ENCODE results near the gene SAXO1.
"Not testable (repeated sequence)": the region's sequence is repeated elsewhere in the genome, so short reads cannot be mapped to it uniquely, and the experiment has no call there.

The SAXO1 gene

GRCh38 chr9:18999173-18999785, 33.7 kb downstream of the SAXO1 start:
- DNase-seq, result no peak

DNA sequence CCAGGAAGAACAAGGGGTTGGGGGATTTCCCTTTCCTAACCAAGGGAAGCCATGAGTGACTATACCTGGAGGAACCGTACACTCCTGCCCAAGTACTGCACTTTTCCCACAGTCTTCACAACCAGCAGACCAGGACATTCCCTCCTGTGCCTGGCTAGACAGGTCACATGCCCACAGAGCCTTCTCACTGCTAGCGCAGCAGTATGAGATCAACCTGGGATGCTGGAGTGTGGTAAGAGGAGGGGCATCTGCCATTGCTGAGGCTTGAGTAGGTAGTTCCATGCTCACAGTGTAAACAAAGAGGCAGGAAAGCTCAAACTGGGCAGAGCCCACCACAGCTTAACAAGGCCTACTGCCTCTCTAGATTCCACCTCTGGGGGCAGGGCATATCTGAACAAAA, 35.9 kb downstream of the SAXO1 start:
- DNase-seq, result no peak

DNA sequence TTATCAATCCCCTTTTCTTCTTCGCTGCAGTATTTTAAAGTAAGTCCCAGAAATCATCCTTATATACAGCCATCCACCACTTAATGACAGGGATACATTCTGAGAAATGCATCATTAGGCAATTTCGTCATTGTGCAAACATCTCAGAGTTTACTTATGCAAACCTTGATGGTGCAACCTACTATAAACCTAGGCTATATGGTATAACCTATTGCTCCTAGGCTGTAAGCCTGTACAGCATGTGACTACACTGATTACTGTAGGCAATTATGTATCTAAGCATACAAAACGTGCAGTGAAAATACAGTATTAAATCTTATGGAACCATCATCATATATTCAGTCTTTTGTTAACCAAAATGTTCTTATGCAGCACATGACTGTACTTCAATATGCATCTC, 36.8 kb downstream of the SAXO1 start:
- DNase-seq, result no peak

DNA sequence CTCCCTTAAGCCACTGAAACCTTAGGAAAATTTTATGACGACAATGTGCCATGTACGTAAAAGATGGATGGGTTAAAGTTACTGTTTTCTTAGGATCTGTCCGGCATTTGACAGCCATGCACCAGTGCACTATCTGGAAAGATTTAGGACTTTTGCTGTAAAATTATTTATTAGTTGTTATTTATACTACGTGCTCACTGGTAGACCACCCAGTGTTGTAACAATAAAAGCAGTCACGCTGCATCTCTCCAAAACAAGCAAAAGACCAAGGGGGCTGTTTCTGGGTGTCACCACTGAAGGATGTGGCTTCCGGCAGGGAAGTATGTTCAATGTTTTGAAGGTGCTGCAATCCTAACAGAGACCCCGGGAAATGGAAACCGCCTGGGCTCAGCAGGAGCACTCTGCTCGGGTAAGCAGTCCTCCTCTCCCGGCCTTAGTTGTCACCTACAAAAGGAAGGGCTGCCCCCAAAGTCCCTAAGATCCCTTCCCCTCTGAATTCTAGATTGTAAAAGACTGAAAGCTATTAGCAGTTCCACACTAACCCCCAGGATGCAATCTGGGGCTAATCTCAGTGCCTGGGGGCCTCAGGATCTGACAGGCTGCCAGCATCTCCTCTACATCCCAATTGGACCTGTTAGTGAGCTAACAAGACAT, 38.6 kb downstream of the SAXO1 start:
- no peak for DNase-seq

GRCh38 chr9:18991197-18991596, 41.8 kb downstream of the SAXO1 start:
- not testable (repeated sequence) for DNase-seq

GRCh38 chr9:18990494-18990893, 42.5 kb downstream of the SAXO1 start:
- no peak for DNase-seq

- no peak for DNase-seq
These were observed 43.1 kb downstream of the SAXO1 start for GRCh38 chr9:18989865-18990264.

- DNase-seq, result no peak
These were observed 43.9 kb downstream of the SAXO1 start for GRCh38 chr9:18989097-18989496.

DNA sequence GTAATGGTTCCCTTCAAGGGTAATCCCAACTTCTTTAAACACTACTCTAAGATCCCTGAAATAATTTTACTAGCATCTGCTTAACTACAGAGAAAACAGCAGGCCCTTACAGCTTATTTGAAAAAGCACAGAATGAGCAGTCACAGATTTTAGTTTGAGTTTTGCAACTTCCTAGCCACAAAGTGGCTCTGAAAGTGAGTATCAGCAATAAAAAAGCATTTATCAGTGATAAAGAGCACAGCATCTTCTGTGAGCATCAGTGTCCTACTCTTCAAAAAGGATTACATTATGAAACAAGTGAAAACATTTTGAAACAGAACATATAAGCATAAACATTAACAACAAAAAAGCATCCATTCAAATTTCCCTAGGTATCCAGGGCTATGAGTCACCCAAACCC, 45.0 kb downstream of the SAXO1 start:
- no peak for DNase-seq

GRCh38 chr9:18985996-18986395, 47.0 kb downstream of the SAXO1 start:
- no peak for DNase-seq

DNA sequence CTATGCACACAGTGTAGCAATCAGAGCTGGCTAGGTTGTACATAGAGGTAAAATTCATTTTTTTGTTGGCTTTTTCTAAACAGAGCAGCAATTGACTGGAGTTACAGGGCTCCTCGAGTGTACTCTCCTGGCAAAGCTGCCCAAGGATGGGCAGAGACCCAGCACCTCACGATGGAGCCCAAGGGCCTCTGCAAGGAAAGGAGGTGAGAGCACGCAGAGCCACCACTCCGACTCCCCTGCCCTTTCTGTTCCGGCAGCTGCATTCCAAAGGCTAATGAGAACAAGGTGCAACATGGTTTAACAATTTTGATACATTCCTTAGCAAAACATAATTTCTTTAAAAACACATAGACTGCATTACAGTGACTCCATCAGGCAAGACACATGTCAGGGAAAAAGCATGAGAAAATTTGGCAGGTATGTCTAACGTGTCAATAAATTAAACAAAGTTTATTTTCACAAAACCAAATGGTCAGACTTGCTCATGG, 47.5 kb downstream of the SAXO1 start:
- no peak for DNase-seq

DNA sequence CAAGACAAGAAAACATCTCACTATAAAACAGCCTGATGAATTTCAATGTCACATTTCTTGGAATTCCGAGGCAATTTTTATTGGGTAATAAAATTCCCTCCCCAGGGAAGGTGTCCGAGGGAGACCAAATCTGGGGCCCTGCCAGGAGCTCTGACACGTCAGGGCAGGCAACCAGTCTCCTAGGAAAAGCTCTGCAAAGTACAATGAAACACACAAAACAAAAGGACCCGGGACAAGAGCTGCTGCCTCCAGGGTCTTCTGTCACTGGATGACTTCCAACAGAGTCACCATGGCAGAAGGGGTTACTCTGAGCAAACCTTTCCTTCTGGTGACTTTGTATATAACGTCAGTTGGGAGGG, 50.8 kb downstream of the SAXO1 start:
- no peak for DNase-seq

DNA sequence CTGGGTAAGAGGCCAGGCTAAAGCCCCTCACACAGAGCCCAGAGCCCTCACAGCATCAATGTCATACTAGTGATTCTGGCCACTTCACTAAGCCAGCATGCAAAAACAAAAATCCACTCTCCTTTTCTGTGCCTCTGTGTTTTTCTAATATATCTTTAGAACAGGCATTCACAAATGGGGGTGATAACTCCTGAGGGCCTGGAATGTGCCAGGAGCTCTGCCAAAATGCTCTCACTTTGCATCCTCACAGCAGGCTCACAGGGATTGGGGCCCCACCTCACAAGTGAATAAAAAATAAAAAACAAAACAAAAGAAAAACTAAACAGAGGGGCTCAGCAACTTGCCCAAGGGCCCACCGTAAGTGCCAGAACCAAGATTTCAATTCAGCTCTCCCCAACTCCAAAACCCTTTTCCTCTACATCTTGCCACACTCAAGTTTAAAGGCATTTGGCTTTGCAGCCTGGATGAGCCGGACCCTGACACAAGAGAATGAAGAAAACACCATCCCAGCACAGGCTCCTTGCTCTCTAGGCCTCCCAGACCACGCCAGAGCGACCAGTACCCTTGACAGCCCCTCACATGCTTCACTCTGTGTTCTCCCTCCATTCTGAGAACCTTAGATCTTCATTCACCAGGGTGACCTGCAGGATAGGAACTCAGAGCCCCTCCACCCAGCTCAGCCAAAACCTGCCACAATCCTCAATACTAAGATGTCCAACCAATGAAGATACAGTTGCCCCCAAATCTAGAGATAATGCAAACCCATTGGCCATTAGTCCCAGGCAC, 51.3 kb downstream of the SAXO1 start:
- DNase-seq, result no peak

- DNase-seq, result no peak
These were observed 52.8 kb downstream of the SAXO1 start for GRCh38 chr9:18980189-18980588.

- no peak for DNase-seq
These were observed 53.6 kb downstream of the SAXO1 start for GRCh38 chr9:18979367-18979766.

GRCh38 chr9:18978188-18978587, 54.8 kb downstream of the SAXO1 start:
- no peak for DNase-seq

- DNase-seq, result no peak
These were observed 56.1 kb downstream of the SAXO1 start for GRCh38 chr9:18976709-18977531.

DNA sequence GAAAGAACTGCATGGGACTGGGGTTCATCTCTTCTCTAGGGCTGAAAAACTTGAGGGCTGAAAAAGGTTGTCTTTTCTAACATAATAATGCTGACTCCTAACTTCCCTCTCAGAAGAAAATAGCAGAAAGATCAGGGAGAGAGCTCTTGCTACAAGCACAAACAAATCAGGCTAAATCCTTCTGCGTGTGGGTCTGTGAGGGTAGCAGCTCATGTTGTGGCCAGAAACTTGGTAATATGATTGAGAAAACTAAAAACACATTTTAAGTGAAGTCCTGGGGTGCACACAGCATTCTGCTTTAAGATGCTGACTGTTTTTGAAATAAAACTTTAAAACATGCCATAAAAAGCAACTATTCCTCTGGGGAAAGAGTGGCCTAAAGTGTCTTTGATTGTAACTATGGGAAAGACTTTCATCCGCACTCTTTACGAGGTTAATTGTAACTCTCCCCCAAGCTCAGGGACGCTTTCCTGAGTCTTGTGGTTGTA, 56.7 kb downstream of the SAXO1 start:
- no peak for DNase-seq

GRCh38 chr9:18973348-18973747, 59.7 kb downstream of the SAXO1 start:
- DNase-seq, result no peak

DNA sequence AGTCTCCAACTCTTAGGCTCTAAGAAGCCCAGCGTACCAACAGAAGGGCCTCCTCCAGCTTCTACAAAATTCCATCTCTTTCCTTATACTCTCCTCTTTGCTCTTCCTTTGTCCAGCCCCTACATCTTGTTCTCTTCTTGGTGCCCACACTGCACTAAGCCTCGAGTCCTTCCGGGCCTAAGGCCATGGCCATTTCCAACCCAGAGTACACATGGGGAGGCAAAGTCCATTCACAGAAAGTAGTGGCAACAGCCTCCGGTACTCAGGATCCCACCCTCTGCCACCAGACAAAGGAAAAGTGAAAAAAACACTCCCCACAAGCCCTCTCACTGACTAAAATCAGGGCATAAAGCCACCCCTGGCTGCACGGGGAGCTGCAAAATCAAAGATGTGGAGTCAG, 60.3 kb downstream of the SAXO1 start:
- no peak for DNase-seq

DNA sequence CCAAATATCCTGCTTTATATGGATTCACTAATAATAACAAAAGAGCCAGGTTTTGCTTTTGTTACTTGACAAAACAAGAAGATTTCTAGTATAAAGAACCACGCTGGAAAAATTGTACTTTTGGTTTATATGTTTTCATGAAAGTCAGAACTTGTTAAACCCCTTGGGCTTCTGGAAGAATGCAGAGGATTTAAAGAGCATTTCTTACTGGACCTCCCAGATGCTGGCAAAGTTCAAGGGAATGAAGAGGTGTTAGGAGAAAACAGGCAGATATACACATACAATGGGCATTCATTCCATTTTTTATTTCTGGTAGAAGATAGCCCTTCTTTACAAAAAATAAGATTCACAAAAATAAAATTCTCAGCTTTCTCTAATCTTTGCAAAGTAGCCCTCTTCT, 61.1 kb downstream of the SAXO1 start:
- DNase-seq, result no peak

DNA sequence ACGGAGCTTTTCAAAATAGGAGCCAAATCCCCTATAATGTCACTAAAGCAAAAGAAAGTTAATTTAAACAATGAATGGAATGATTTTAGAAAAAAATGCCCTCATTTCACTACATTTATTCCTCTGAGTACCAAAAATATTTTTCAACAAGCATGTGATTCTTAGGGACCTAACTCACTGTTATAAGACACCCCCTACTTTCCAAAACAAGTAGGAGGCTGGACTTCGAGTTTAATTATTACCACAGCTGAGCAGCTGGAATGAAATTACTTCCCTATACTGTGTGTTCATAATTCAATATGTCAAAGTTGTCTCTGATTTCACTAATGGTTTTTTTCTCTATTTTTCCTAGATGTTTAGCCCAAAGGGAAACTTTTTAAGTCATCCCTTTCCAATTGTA, 61.6 kb downstream of the SAXO1 start:
- no peak for DNase-seq

DNA sequence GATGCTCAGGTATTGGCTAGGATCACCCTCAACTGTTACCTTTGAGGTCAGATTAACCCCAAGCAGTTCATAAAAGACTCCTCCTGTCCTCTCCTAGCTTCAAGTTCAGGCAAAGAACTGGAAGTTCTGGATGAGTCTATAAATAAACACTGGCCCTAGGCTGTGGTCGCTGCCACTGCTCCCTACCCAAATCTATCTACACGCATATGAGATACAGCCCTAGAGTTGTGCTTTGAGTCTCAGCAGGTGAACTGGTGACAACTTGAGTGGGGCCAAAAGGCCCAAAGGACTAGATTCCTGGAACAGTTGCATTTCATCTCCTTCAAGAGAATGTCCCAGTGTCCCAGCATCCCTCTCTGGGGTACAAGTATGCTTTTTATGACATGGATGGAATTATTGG, 62.6 kb downstream of the SAXO1 start:
- no peak for DNase-seq
